Esophagus muscularis mucosa (tissue), 3 donors: ENCODE results near the gene KCTD16.

Experiments
- POLR2A ChIP-seq: fragments of 450-650 bp; IDR thresholded peaks from one replicate; pipeline ENCODE4 v1.6.1; 2017; ENCODE audit warnings: antibody characterized with exemption, moderate library complexity, mild to moderate bottlenecking, low read depth
- TF ChIP-seq, protein P1 (sequence below), 3 experiments: fragments of 200-600 bp in 2 of 3; fragments of 450-650 bp in 1 of 3; sonication (generic) in 2 of 3; IDR thresholded peaks; one replicate each; pipeline ENCODE4 v1.5.1; 2017 to 2019; ENCODE audit warnings: antibody characterized with exemption in 3 of 3, mild to moderate bottlenecking in 2 of 3, moderate library complexity in 1 of 3

DNA sequence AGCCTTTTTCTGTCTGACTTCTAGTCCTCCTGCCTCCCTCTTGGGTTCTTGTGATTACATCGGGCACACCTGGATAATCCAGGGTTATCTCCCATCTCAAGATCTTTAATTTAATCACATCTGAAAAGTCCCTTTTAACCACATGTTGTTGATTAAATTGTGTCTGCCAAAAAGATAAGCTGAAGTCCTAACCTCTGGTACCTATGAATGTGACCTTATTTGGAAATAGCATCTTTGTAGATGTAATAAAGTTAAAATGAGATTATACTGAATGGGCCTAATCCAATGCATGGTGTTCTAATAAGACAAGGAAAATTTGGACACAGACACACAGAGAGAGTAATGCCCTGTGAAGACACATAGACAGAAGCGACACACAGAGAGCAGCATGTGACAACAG lies 232.4 kb downstream of the KCTD16 start:
- TF ChIP-seq, protein P1, sequence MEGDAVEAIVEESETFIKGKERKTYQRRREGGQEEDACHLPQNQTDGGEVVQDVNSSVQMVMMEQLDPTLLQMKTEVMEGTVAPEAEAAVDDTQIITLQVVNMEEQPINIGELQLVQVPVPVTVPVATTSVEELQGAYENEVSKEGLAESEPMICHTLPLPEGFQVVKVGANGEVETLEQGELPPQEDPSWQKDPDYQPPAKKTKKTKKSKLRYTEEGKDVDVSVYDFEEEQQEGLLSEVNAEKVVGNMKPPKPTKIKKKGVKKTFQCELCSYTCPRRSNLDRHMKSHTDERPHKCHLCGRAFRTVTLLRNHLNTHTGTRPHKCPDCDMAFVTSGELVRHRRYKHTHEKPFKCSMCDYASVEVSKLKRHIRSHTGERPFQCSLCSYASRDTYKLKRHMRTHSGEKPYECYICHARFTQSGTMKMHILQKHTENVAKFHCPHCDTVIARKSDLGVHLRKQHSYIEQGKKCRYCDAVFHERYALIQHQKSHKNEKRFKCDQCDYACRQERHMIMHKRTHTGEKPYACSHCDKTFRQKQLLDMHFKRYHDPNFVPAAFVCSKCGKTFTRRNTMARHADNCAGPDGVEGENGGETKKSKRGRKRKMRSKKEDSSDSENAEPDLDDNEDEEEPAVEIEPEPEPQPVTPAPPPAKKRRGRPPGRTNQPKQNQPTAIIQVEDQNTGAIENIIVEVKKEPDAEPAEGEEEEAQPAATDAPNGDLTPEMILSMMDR (IDR thresholded peaks at IDR 0.05) = no peak
- TF ChIP-seq POLR2A = no peak
